Measurements from ENCODE around the gene FIGN. TPM values are rescaled to one million over a fixed set of nuclear protein-coding genes. Genes with fewer than 3 reads are reported as not detected.

The FIGN gene
- total RNA-seq, 4 donors from 2014 or later, result 1.8 to 3.1 (median 2.8) TPM

- Histone ChIP-seq H3K27ac (no peak overlapping the region), H3K4me1 (no peaks in the 10 kb centered on the region), H3K9me3 (no peaks in the 10 kb centered on the region), H3K27me3 (no peaks in the 10 kb centered on the region), H3K4me3 (replicated peaks in 1 of 3) (no peak overlapping the region), H3K36me3 (no peaks in the 10 kb centered on the region)
- intact Hi-C loops (cut with DNase I), result no loop called here
- DNase-seq, result no peak
- 64 to 65% methylated on average over 2 of the region's 2 CpGs for WGBS, 2 donors
- TF ChIP-seq POLR2A (IDR thresholded peaks at IDR 0.05) (no peak), CTCF (IDR thresholded peaks at IDR 0.05) (no peak)
Measured at GRCh38 chr2:163656622-163657280, 79.1 kb downstream of the FIGN start.

- no peak overlapping the region for H3K27ac ChIP-seq
- H3K4me3 ChIP-seq (replicated peaks in 1 of 3), result no peak overlapping the region
- H3K27me3 ChIP-seq, result no peaks in the 10 kb centered on the region
- intact Hi-C loops (cut with DNase I), result no loop called here
- no peaks in the 10 kb centered on the region for H3K4me1 ChIP-seq
- H3K9me3 ChIP-seq, result no peaks in the 10 kb centered on the region
- WGBS, 2 donors, result 32 to 40% methylated on average over 2 of the region's 2 CpGs
- TF ChIP-seq CTCF (IDR thresholded peaks at IDR 0.05) (no peak), POLR2A (IDR thresholded peaks at IDR 0.05) (no peak)
- peak; percentile 26 to 33 for DNase-seq
- H3K36me3 ChIP-seq, result no peaks in the 10 kb centered on the region
Measured at GRCh38 chr2:163655667-163656066, 80.1 kb downstream of the FIGN start.

GRCh38 chr2:163652751-163653150 is 83.1 kb downstream of the FIGN start:
- H3K9me3 ChIP-seq, result no peaks in the 10 kb centered on the region
- WGBS, 2 donors, result 78 to 80% methylated on average over 2 of the region's 2 CpGs
- H3K4me1 ChIP-seq, result no peaks in the 10 kb centered on the region
- H3K36me3 ChIP-seq, result no peaks in the 10 kb centered on the region
- intact Hi-C loops (cut with DNase I), result no loop called here
- no peaks in the 10 kb centered on the region for H3K27me3 ChIP-seq
- H3K27ac ChIP-seq, result no peak overlapping the region
- no peak for DNase-seq
- no peak overlapping the region for H3K4me3 ChIP-seq (replicated peaks in 1 of 3)
- no peak for TF ChIP-seq CTCF (IDR thresholded peaks at IDR 0.05)
- no peak for TF ChIP-seq POLR2A (IDR thresholded peaks at IDR 0.05)

- Histone ChIP-seq H3K9me3 (no peaks in the 10 kb centered on the region), H3K27ac (no peak overlapping the region), H3K4me3 (replicated peaks in 1 of 3) (no peak overlapping the region), H3K27me3 (no peaks in the 10 kb centered on the region), H3K36me3 (no peaks in the 10 kb centered on the region), H3K4me1 (no peaks in the 10 kb centered on the region)
- no peak for TF ChIP-seq CTCF (IDR thresholded peaks at IDR 0.05)
- no peak for TF ChIP-seq POLR2A (IDR thresholded peaks at IDR 0.05)
- 73 to 95% methylated on average over 1 of the region's 1 CpG for WGBS, 2 donors
- intact Hi-C loops (cut with DNase I), result no loop called here
- DNase-seq, result no peak
Measured at GRCh38 chr2:163649080-163649479, 86.7 kb downstream of the FIGN start.

GRCh38 chr2:163647300-163647699 is 88.5 kb downstream of the FIGN start:
- Histone ChIP-seq H3K27ac (no peak overlapping the region), H3K9me3 (no peaks in the 10 kb centered on the region), H3K4me1 (no peaks in the 10 kb centered on the region), H3K27me3 (no peaks in the 10 kb centered on the region), H3K4me3 (replicated peaks in 1 of 3) (no peak overlapping the region), H3K36me3 (no peaks in the 10 kb centered on the region)
- no peak for DNase-seq
- TF ChIP-seq CTCF (IDR thresholded peaks at IDR 0.05), result no peak
- no peak for TF ChIP-seq POLR2A (IDR thresholded peaks at IDR 0.05)
- intact Hi-C loops (cut with DNase I), result no loop called here
